ENCODE measurements around the gene C1orf216.
"Not testable (repeated sequence)": the region's sequence is repeated elsewhere in the genome, so short reads cannot be mapped to it uniquely, and the experiment has no call there.

Gene C1orf216

GRCh38 chr1:35718492-35719336 is at the start of gene C1orf216:
Gene C1orf216, minus strand, starts transcription at chr1:35718884. Its CDS starts 2,563 bp downstream, at chr1:35716321.
- DNase-seq (ENCODE audit: low spot score): peak; percentile 38

- no peak for DNase-seq (ENCODE audit: low spot score)
Measured at GRCh38 chr1:35764283-35764682, 45.6 kb upstream of the C1orf216 start.

DNA sequence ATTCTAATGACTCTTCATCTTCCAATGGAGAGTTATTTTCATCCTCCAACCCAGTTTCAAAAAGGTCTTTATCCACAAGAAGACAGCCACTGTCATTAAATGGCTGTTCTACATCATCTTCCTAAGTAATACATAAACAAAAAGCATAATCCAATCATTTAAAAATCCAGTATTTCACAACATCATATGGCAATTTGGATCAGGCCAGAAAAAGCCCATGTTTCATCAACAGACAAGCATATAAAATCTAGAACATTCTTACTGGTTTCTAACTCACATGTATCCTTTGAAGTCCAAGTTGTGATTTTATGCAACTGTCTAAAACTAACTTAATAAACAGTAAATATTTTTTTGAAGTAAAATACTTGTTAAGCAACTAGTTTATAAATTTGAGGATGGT is 44.5 kb upstream of the C1orf216 start:
- no peak for DNase-seq (ENCODE audit: low spot score)

GRCh38 chr1:35762141-35762540 is 43.5 kb upstream of the C1orf216 start:
- no peak for DNase-seq (ENCODE audit: low spot score)

- no peak for DNase-seq (ENCODE audit: low spot score)
Measured at GRCh38 chr1:35756064-35756463, 37.4 kb upstream of the C1orf216 start.

GRCh38 chr1:35753626-35754260 is 35.1 kb upstream of the C1orf216 start:
- no peak for DNase-seq (ENCODE audit: low spot score)

GRCh38 chr1:35748326-35748725 is 29.6 kb upstream of the C1orf216 start:
- no peak for DNase-seq (ENCODE audit: low spot score)

DNA sequence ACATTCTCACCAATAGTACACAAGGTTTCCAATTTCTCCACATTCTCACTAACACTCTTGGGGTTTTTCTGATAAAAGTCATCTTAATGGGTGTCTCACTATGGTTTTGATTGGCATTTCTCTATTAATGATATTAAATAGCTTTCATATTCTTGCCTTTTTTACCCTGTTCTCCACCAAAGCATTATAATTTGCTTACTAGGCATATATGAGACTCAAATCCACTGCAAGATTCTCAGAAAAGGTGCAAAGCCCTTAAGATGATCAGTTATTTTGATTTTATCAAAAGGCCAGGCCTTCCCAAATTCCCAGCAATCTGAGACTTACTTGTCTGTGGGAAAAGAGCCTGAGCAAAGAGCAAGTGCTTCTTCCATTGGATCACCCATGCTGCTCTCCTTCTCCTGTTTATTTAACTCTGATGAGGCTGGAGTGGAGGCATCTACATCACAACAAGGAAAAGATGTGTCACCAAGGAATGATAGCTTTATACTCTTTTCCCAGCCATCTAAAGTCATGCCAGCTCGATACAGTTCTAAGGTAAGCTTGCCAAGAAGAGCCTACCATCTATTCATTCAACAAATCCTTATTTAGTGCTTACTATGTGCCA is 26.5 kb upstream of the C1orf216 start:
- DNase-seq (ENCODE audit: low spot score): no peak

- no peak for DNase-seq (ENCODE audit: low spot score)
Measured at GRCh38 chr1:35737120-35737519, 18.4 kb upstream of the C1orf216 start.

GRCh38 chr1:35727434-35728040 is 8.9 kb upstream of the C1orf216 start:
- no peak for DNase-seq (ENCODE audit: low spot score)

- peak; percentile 81 for DNase-seq (ENCODE audit: low spot score)
Measured at GRCh38 chr1:35726450-35727433, 8.1 kb upstream of the C1orf216 start.

DNA sequence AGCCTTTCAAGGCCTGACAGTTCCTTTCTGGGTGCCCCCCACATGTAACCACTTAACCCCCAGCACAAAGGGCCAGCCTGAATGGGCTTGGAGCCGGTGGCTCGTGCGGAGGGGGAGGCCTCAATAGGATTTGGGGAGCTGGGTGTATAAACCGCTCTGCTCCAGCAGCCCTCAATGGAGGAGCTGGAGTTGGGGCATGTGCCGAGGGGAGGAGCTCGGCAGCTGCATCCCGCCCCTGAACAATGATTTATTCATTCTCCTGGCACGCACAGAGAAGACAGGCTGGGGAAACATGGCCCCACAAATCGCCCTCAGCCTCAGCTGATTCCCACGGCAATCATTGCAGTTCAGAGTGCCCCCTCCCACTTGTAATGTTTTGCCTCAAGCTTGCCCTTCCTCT is 6.9 kb upstream of the C1orf216 start:
- DNase-seq (ENCODE audit: low spot score): no peak

GRCh38 chr1:35717911-35718476 is 690 bp downstream of the C1orf216 start:
- peak; percentile 73 for DNase-seq (ENCODE audit: low spot score)

GRCh38 chr1:35715568-35716002 is 3.1 kb downstream of the C1orf216 start:
- peak; percentile 79 for DNase-seq (ENCODE audit: low spot score)

- DNase-seq (ENCODE audit: low spot score): no peak
Measured at GRCh38 chr1:35714921-35715567, 3.6 kb downstream of the C1orf216 start.

DNA sequence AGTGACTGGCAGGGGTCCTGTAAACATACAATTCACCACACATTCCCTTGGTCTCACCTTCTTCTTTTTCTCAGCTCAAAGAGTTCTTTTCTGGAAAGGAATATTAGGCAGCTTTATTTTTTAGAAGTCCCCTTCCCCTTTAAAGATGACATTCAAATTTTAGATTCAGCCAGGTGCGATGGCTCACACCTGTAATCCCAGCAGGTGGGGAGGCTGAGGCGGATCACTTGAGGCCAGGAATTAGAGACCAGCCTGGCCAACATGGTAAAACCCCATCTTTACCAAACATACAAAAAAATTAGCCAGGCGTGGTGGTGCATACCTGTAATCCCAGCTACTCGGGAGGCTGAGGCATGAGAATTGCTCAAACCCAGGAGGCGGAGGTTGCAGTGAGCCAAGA is 7.6 kb downstream of the C1orf216 start:
- not testable (repeated sequence) for DNase-seq (ENCODE audit: low spot score)

- no peak for DNase-seq (ENCODE audit: low spot score)
Measured at GRCh38 chr1:35708952-35709351, 9.7 kb downstream of the C1orf216 start.

- no peak for DNase-seq (ENCODE audit: low spot score)
Measured at GRCh38 chr1:35708441-35708921, 10.2 kb downstream of the C1orf216 start.

- DNase-seq (ENCODE audit: low spot score): no peak
Measured at GRCh38 chr1:35707601-35708440, 10.9 kb downstream of the C1orf216 start.

Measured in cerebellar cortex (tissue), 1 donor.